Measurements from ENCODE around the gene SNRPA1.

SNRPA1 gene

DNA sequence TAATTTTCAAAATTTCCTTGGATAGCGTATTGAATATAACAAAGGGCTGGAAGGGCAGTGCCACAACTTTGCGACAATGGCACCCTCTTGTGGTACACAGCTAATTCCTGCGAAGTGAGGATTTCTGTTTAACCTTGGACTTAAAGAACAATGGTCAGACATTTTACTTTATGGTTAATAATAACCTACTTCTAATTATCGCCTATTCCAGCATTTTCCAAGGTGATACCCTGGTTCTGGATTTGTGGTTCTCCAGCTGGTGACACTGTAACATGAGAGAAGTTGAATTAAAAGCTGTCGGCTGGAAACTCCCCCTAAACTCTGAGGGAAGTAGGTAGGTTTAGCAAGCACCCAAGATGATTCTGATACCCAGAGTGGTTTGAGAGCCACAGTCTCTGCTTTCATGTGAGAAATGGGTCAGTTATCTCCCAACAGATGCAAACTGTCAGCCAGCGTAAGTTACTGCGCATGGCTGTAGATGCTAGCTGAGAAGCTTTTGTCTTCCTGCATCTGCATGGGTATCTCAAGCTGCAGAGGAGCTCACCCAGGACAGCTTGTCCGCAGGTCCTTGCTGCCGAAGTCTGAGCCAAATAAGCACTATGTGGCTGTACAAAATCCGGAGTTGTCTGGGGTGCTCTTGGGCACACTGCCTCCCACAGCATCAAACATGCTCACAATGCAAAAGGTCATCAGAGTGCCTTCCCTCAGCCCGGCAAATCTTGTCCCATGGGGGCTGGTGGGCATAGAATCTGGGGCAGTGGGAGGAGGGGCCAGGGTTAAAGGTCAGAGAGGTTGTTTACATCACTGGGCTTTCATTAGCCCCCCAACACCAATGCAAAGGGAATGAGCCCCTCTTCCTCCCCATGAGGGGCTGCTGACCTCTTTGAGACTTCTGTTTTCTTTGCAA, 36.6 kb downstream of the SNRPA1 start:
- TF ChIP-seq, protein P1, sequence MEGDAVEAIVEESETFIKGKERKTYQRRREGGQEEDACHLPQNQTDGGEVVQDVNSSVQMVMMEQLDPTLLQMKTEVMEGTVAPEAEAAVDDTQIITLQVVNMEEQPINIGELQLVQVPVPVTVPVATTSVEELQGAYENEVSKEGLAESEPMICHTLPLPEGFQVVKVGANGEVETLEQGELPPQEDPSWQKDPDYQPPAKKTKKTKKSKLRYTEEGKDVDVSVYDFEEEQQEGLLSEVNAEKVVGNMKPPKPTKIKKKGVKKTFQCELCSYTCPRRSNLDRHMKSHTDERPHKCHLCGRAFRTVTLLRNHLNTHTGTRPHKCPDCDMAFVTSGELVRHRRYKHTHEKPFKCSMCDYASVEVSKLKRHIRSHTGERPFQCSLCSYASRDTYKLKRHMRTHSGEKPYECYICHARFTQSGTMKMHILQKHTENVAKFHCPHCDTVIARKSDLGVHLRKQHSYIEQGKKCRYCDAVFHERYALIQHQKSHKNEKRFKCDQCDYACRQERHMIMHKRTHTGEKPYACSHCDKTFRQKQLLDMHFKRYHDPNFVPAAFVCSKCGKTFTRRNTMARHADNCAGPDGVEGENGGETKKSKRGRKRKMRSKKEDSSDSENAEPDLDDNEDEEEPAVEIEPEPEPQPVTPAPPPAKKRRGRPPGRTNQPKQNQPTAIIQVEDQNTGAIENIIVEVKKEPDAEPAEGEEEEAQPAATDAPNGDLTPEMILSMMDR (IDR thresholded peaks at IDR 0.05; ENCODE audit: low read depth, low read length, missing control alignments), result peak; percentile 78
- H3K4me3 ChIP-seq (replicated peaks; ENCODE audit: low read depth, low read length), result no peak overlapping the region
- DNase-seq (ENCODE audit: extremely low read depth, low read depth), result peak; percentile 65

DNA sequence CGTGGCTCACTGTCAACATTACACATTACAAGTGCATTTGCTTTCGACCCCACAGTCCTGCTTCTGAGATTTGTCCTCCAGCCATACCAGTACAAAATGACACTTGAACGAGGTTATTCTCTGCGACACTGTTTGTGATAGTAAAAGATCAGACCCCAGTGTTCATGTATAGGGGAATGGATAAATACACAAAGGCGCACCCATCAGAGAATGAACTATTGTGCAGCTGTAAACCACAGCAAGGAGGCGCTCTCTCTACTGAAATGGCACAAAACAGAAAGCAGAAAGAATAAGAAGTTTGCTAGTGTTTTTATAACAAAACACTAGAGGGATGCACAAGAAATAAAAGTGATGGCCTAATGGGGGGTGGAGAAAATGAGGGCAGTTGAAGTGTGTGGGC, 38.3 kb downstream of the SNRPA1 start:
- no peak overlapping the region for H3K4me3 ChIP-seq (replicated peaks; ENCODE audit: low read depth, low read length)
- TF ChIP-seq, protein P1 (IDR thresholded peaks at IDR 0.05; ENCODE audit: low read depth, low read length, missing control alignments), result peak; percentile 45
- no peak for DNase-seq (ENCODE audit: extremely low read depth, low read depth)

DNA sequence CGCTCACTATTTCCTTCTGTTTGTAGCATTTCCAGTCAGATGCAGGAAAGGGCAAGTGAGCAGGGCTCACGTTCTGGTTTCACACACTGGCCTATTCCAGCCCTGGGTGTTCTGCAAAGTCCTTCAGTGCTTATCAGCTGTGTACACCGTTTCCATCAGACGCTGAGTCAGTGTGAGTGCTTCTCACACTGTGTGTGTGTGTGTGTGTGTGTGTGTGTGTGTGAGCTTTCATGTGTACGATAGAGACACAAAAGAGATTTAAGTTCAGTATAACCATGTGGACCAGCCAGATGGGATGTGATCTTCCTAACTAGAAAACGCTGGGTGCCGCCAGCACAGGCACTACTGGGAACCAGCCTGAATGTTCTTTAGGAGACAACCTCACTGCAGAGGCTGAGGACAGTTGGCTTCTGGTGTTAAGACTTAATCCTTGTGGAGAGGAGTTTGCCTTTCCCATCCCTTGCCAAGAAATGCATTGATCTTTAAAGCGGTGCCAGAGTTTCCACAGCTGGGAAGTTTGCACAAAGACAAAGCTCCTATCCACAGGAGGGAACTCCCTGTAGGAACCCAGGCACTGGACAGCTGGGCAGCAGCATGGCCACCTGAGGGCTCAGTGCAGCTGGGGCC, 39.3 kb downstream of the SNRPA1 start:
- H3K4me3 ChIP-seq (replicated peaks; ENCODE audit: low read depth, low read length), result no peak overlapping the region
- TF ChIP-seq, protein P1 (IDR thresholded peaks at IDR 0.05; ENCODE audit: low read depth, low read length, missing control alignments), result no peak
- no peak for DNase-seq (ENCODE audit: extremely low read depth, low read depth)

DNA sequence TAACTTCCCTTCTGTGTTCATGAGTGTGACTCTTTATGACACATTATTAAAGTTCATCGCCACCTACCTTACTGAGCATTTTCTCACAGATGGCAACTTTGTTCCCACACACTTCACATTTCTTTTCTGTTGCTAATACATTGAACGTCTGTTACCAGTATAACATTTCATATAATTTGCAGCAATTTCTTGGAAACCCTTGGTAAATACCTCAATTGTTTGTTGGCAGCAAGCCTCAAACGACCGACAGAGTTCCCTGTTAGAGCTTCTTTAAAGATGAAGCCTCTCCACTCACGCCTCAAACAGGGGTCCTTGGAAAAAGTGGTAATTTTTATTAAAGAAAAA, 40.0 kb downstream of the SNRPA1 start:
- TF ChIP-seq, protein P1 (IDR thresholded peaks at IDR 0.05; ENCODE audit: low read depth, low read length, missing control alignments), result no peak
- H3K4me3 ChIP-seq (replicated peaks; ENCODE audit: low read depth, low read length), result no peak overlapping the region
- DNase-seq (ENCODE audit: extremely low read depth, low read depth), result no peak

DNA sequence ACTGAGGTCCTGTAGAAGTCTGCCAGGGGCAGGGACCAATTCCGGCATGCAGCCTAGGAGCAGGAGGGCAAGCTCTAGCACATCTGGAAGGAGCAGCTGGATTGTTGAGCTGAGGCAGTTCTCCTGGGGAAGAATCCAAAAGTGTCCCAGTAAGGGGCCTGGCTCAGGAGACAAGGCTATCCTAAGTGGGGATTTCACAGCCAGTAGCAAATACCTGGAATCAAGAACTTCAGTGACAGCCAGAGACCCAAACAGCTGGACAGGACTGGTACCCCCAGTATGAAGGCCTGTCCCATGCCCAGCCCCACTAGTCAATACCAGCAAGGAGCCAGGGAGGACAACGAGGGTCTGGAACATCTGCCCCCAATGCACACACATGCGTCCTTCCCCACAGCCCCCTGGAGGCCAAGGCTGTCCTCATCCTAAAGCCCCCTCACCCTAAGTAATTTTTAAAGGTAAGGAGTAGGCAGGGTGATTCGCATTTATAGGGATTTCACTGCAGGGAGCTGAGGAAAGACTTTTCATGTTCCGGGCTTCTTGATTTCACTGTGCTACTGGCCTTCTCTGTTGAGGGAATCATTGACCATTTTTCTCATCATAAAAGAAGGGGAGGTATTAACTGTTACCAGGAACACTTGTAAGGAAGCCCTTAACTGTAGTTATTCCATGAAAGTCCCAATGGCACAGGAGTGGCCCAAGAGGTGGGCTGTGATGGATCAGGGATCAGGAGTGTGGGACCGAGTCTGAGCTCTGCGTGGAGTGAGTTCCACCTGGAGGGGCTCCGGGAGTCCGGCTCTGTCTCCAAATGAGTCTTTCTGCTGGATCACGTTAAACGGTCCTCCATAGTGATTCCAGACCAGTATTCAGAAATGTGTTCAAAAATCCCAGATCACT, 40.6 kb downstream of the SNRPA1 start:
- no peak overlapping the region for H3K4me3 ChIP-seq (replicated peaks; ENCODE audit: low read depth, low read length)
- no peak for DNase-seq (ENCODE audit: extremely low read depth, low read depth)
- TF ChIP-seq, protein P1 (IDR thresholded peaks at IDR 0.05; ENCODE audit: low read depth, low read length, missing control alignments), result peak; percentile 6

DNA sequence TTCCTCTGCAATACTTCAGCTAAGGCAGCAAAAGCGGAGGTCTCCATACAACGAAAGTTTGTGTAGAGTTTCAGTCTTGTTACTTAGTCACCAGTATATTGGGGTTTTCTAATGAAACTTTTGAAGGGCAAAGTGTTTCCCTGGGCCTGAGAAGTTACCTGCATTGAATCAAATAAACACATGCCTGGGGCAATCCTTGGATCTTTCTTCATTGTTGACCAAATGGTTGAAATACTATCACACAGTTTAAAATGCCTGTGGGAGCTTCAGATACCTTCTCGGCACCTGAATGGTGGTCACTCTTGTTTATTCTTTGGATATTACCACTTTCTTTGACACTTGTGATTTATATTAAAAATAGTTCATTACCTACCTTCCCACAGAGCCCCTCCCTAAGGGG, 42.2 kb downstream of the SNRPA1 start:
- no peak for DNase-seq (ENCODE audit: extremely low read depth, low read depth)
- H3K4me3 ChIP-seq (replicated peaks; ENCODE audit: low read depth, low read length), result peak overlapping the region; percentile 55
- TF ChIP-seq, protein P1 (IDR thresholded peaks at IDR 0.05; ENCODE audit: low read depth, low read length, missing control alignments), result no peak
